ENCODE measurements around the gene LRRC53. TPM values are rescaled to one million over a fixed set of nuclear protein-coding genes. Genes with fewer than 3 reads are reported as not detected.

The LRRC53 gene
- total RNA-seq, 3 donors from 2014 or later, result not detected

- no peaks in the 10 kb centered on the region for H3K4me1 Mint-ChIP-seq (ENCODE audit: low read depth)
- H3K27me3 Mint-ChIP-seq (ENCODE audit: low read depth), result peaks cover 3% of the 10 kb centered on the region
- H3K36me3 Mint-ChIP-seq (ENCODE audit: insufficient read depth), result no peaks in the 10 kb centered on the region
- DNase-seq, result no peak
- no peak overlapping the region for H3K4me3 Mint-ChIP-seq
- H3K9me3 Mint-ChIP-seq, result no peaks in the 10 kb centered on the region
- no peak for ATAC-seq
Observed at GRCh38 chr1:74434321-74434720, 78.1 kb downstream of the LRRC53 start.

- Mint-ChIP-seq H3K27me3 (ENCODE audit: low read depth) (peaks cover 3% of the 10 kb centered on the region), H3K36me3 (ENCODE audit: insufficient read depth) (no peaks in the 10 kb centered on the region), H3K4me3 (no peak overlapping the region), H3K4me1 (ENCODE audit: low read depth) (no peaks in the 10 kb centered on the region), H3K9me3 (no peaks in the 10 kb centered on the region)
- DNase-seq (no peak), ATAC-seq (no peak)
Observed at GRCh38 chr1:74432325-74432724, 80.1 kb downstream of the LRRC53 start.

- Mint-ChIP-seq H3K36me3 (ENCODE audit: insufficient read depth) (no peaks in the 10 kb centered on the region), H3K4me3 (no peak overlapping the region), H3K27me3 (ENCODE audit: low read depth) (peaks cover 3% of the 10 kb centered on the region), H3K9me3 (no peaks in the 10 kb centered on the region), H3K4me1 (ENCODE audit: low read depth) (no peaks in the 10 kb centered on the region)
- no peak for DNase-seq
- ATAC-seq, result no peak
Observed at GRCh38 chr1:74431531-74431930, 80.9 kb downstream of the LRRC53 start.

- Mint-ChIP-seq H3K27me3 (ENCODE audit: low read depth) (peaks cover 3% of the 10 kb centered on the region), H3K4me1 (ENCODE audit: low read depth) (no peaks in the 10 kb centered on the region), H3K4me3 (no peak overlapping the region), H3K36me3 (ENCODE audit: insufficient read depth) (no peaks in the 10 kb centered on the region), H3K9me3 (no peaks in the 10 kb centered on the region)
- ATAC-seq (no peak), DNase-seq (no peak)
Observed at GRCh38 chr1:74430342-74430934, 82.0 kb downstream of the LRRC53 start.

- Mint-ChIP-seq H3K36me3 (ENCODE audit: insufficient read depth) (no peaks in the 10 kb centered on the region), H3K4me1 (ENCODE audit: low read depth) (no peaks in the 10 kb centered on the region)
Observed at GRCh38 chr1:74429580-74429979, 82.8 kb downstream of the LRRC53 start.

GRCh38 chr1:74427681-74428080 is 84.7 kb downstream of the LRRC53 start:
- no peaks in the 10 kb centered on the region for H3K9me3 Mint-ChIP-seq
- no peaks in the 10 kb centered on the region for H3K27me3 Mint-ChIP-seq (ENCODE audit: low read depth)
- ATAC-seq, result no peak
- no peak overlapping the region for H3K4me3 Mint-ChIP-seq
- H3K4me1 Mint-ChIP-seq (ENCODE audit: low read depth), result no peaks in the 10 kb centered on the region
- no peak for DNase-seq
- no peaks in the 10 kb centered on the region for H3K36me3 Mint-ChIP-seq (ENCODE audit: insufficient read depth)

More at GRCh38 chr1:74429580-74429979, 82.8 kb downstream of the LRRC53 start:
- H3K4me3 Mint-ChIP-seq, result no peak overlapping the region
- DNase-seq, result no peak
- peaks cover 3% of the 10 kb centered on the region for H3K27me3 Mint-ChIP-seq (ENCODE audit: low read depth)
- H3K9me3 Mint-ChIP-seq, result no peaks in the 10 kb centered on the region
- no peak for ATAC-seq

GRCh38 chr1:74426208-74426937 is 86.0 kb downstream of the LRRC53 start:
- DNase-seq (no peak), ATAC-seq (no peak)
- Mint-ChIP-seq H3K9me3 (no peaks in the 10 kb centered on the region), H3K27me3 (ENCODE audit: low read depth) (no peaks in the 10 kb centered on the region), H3K36me3 (ENCODE audit: insufficient read depth) (no peaks in the 10 kb centered on the region), H3K4me3 (no peak overlapping the region), H3K4me1 (ENCODE audit: low read depth) (no peaks in the 10 kb centered on the region)

- Mint-ChIP-seq H3K36me3 (ENCODE audit: insufficient read depth) (no peaks in the 10 kb centered on the region), H3K27me3 (ENCODE audit: low read depth) (no peaks in the 10 kb centered on the region), H3K4me3 (no peak overlapping the region), H3K4me1 (ENCODE audit: low read depth) (no peaks in the 10 kb centered on the region), H3K9me3 (no peaks in the 10 kb centered on the region)
- ATAC-seq (no peak), DNase-seq (no peak)
Observed at GRCh38 chr1:74425676-74426075, 86.7 kb downstream of the LRRC53 start.

GRCh38 chr1:74423471-74423870 is 88.9 kb downstream of the LRRC53 start:
- no peak for ATAC-seq
- H3K9me3 Mint-ChIP-seq, result no peaks in the 10 kb centered on the region
- no peak overlapping the region for H3K4me3 Mint-ChIP-seq
- no peak for DNase-seq
- no peaks in the 10 kb centered on the region for H3K4me1 Mint-ChIP-seq (ENCODE audit: low read depth)
- H3K27me3 Mint-ChIP-seq (ENCODE audit: low read depth), result no peaks in the 10 kb centered on the region
- no peaks in the 10 kb centered on the region for H3K36me3 Mint-ChIP-seq (ENCODE audit: insufficient read depth)

GRCh38 chr1:74422421-74423292 is 89.8 kb downstream of the LRRC53 start:
- Mint-ChIP-seq H3K27me3 (ENCODE audit: low read depth) (no peaks in the 10 kb centered on the region), H3K4me1 (ENCODE audit: low read depth) (no peaks in the 10 kb centered on the region), H3K9me3 (no peaks in the 10 kb centered on the region), H3K36me3 (ENCODE audit: insufficient read depth) (no peaks in the 10 kb centered on the region), H3K4me3 (no peak overlapping the region)
- no peak for DNase-seq
- ATAC-seq, result no peak

GRCh38 chr1:74420467-74420866 is 91.9 kb downstream of the LRRC53 start:
- no peaks in the 10 kb centered on the region for H3K9me3 Mint-ChIP-seq
- H3K36me3 Mint-ChIP-seq (ENCODE audit: insufficient read depth), result no peaks in the 10 kb centered on the region
- H3K4me1 Mint-ChIP-seq (ENCODE audit: low read depth), result no peaks in the 10 kb centered on the region
- H3K27me3 Mint-ChIP-seq (ENCODE audit: low read depth), result no peaks in the 10 kb centered on the region
- no peak for ATAC-seq
- DNase-seq, result no peak
- no peak overlapping the region for H3K4me3 Mint-ChIP-seq

Other genes with a start within 250 kb of the LRRC53 start
- not detected for gene ERICH3, start 161.2 kb upstream of the LRRC53 start, total RNA-seq
- 10 to 100 TPM in 1 of 3 donors, 1 to 10 TPM in 2; 6.9 to 12.3 (median 7.9) TPM for gene CRYZ, start 220.4 kb upstream of the LRRC53 start, total RNA-seq
- 10 to 100 TPM; 36.9 to 57.3 (median 46.9) TPM for gene TYW3, start 220.5 kb upstream of the LRRC53 start, total RNA-seq

All from activated T-cell treated with anti-CD3 and anti-CD28 coated beads, Interleukin-2, amount 50 U/mL, for 4 hours (primary cell).